Gastrocnemius medialis (tissue), 4 donors: ENCODE data around the gene PPP1CA.

Source experiments
- CTCF ChIP-seq, 5 experiments: fragments of 450-650 bp in 3 of 5; fragments of 200-600 bp in 2 of 5; sonication (generic) in 2 of 5; IDR thresholded peaks in 4 of 5; conservative IDR thresholded peaks in 1 of 5; 1 replicate in 4 of 5; 2 replicates in 1 of 5; pipeline ENCODE4 v1.5.1; 2016 to 2019; ENCODE audit warnings: antibody characterized with exemption in 5 of 5, mild to moderate bottlenecking in 3 of 5, moderate library complexity in 3 of 5
- POLR2A ChIP-seq, 2 donors: fragments of 450-650 bp; IDR thresholded peaks; one replicate each; pipeline ENCODE4 v1.6.1; 2017; ENCODE audit warnings: antibody characterized with exemption in 2 of 2, mild to moderate bottlenecking in 2 of 2, moderate library complexity in 2 of 2

GRCh38 chr11:67432655-67433349, 31.1 kb upstream of the PPP1CA start:
- TF ChIP-seq CTCF (IDR thresholded peaks at IDR 0.05 in 4 of 5, conservative IDR thresholded peaks at IDR 0.05 in 1 of 5), result no peak
- no peak for TF ChIP-seq POLR2A (IDR thresholded peaks at IDR 0.05)
